ENCODE results near the gene ADGRA1. TPM values are rescaled to one million over a fixed set of nuclear protein-coding genes. Genes with fewer than 3 reads are reported as not detected.

ADGRA1 gene
- total and polyA plus RNA-seq, 2 experiments from 2014 or later: 0.23 to 0.52 TPM

DNA sequence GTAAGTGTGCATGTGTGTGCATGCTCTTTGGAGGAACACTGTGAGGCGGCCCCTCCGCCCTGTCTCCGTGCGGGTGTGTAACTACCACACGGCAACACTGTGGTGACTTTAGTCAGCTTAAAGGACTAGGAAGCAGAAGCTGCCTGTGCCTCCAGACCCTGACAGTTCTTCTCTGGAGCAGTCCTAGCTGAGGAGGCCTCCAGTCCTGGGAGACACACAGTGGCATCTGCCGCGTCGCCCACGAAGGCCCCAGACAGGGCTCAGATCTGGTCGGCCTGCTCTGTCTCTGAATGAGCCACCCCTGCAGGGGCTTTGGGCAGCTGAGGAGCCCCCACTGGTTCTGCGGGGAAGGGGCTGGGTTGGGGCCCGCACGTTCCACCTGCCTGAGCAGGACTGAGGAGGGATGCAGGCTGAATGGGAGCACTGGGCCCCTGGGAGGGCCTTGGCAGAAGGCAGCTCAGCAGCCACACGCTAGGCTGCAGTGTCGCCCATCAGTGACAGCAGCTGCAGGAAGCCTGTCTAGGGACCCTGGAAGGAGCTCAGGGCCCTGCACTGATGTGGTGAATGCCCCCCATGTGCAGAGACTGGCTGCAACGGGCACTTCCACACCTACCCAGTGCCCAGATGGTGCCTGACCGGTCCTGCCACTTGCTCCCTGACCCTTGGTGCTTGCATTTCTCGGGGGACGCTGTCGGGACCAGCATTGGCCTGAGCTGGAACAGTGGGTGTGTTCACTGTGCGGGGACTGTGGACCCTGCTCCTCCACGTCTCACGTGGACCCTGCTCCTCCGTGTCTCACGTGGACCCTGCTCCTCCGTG, 45.0 kb downstream of the ADGRA1 start (continued):
- TF ChIP-seq, protein P1, sequence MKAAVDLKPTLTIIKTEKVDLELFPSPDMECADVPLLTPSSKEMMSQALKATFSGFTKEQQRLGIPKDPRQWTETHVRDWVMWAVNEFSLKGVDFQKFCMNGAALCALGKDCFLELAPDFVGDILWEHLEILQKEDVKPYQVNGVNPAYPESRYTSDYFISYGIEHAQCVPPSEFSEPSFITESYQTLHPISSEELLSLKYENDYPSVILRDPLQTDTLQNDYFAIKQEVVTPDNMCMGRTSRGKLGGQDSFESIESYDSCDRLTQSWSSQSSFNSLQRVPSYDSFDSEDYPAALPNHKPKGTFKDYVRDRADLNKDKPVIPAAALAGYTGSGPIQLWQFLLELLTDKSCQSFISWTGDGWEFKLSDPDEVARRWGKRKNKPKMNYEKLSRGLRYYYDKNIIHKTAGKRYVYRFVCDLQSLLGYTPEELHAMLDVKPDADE (IDR thresholded peaks at IDR 0.05): no peak
- TF ChIP-seq EZH2 (IDR thresholded peaks at IDR 0.05; ENCODE audit: low read depth, unreplicated experiment) (no peak), CREB1 (CRISPR knock-in tag; IDR thresholded peaks at IDR 0.05; ENCODE audit: low read depth) (no peak), POLR2AphosphoS5 (IDR thresholded peaks at IDR 0.05; ENCODE audit: low read depth) (no peak), ZNF331 (CRISPR knock-in tag; IDR thresholded peaks at IDR 0.05; ENCODE audit: low read depth) (no peak), NANOG (IDR thresholded peaks at IDR 0.05; ENCODE audit: borderline replicate concordance) (no peak), JUNB (IDR thresholded peaks at IDR 0.05; ENCODE audit: unreplicated experiment) (no peak), EZH2phosphoT487 (IDR thresholded peaks at IDR 0.05; ENCODE audit: unreplicated experiment) (no peak), ZNF114 (CRISPR knock-in tag; IDR thresholded peaks at IDR 0.05) (no peak)
- TF ChIP-seq, protein P2, sequence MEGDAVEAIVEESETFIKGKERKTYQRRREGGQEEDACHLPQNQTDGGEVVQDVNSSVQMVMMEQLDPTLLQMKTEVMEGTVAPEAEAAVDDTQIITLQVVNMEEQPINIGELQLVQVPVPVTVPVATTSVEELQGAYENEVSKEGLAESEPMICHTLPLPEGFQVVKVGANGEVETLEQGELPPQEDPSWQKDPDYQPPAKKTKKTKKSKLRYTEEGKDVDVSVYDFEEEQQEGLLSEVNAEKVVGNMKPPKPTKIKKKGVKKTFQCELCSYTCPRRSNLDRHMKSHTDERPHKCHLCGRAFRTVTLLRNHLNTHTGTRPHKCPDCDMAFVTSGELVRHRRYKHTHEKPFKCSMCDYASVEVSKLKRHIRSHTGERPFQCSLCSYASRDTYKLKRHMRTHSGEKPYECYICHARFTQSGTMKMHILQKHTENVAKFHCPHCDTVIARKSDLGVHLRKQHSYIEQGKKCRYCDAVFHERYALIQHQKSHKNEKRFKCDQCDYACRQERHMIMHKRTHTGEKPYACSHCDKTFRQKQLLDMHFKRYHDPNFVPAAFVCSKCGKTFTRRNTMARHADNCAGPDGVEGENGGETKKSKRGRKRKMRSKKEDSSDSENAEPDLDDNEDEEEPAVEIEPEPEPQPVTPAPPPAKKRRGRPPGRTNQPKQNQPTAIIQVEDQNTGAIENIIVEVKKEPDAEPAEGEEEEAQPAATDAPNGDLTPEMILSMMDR (conservative IDR thresholded peaks at IDR 0.05; ENCODE audit: low read depth in 2 of 2): no peak

DNA sequence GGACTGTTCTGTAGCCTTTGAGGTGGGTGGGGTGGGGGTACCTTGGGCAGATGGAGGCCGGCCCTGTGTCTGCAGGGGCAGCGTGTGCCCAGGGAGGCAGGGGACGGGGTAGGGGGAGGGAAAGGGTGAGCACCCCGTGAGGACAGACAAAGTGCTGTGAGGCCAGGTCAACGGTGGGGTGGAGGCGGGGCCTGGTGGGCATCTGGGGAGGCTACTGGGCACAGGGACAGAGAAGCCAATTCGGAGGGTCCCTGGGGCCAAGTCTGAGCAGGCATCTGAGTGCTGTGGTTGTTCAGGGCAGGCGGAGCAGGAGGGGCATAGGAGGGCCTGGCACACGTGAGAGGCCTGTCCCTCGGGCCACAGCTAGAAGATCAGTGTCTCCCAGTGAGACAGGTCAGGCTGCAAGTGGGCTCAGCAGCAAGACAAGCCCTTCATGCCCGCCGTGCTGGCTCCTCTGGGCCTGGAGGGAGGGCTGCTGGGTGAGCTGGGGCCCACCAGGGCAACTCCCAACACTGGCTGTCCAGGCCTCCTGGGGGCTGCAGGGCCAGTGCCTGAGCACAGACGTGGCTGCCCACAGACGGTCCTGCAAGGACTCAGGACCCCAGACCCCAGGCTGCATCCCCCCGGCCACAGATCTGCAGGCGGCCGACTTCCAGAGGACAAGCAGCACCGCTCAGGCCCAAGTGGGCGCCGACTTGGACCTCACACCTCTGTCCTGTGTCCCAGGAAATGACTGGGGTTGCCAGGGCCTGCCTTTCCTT, 45.9 kb downstream of the ADGRA1 start:
- no peaks in the 10 kb centered on the region for H3K79me2 ChIP-seq (replicated peaks; ENCODE audit: insufficient read depth)
- Mint-ChIP-seq H3K4me1 (no peaks in the 10 kb centered on the region), H3K27me3 (ENCODE audit: insufficient read depth, low read depth, poor library complexity) (peaks cover 11% of the 10 kb centered on the region), H3K9me3 (no peaks in the 10 kb centered on the region; the same call in 1 of the 3 replicates), H3K27ac (no peak overlapping the region), H3K36me3 (ENCODE audit: low read depth) (no peaks in the 10 kb centered on the region), H3K4me3 (no peak overlapping the region; the same call in 2 of the 3 replicates)
- no peaks in the 10 kb centered on the region for H3K27me3 ChIP-seq (ENCODE audit: insufficient read depth)
- no peak overlapping the region for H3K4me3 ChIP-seq
- no peak for DNase-seq (ENCODE audit: low spot score)
- no peaks in the 10 kb centered on the region for H3F3A ChIP-seq (replicated peaks; ENCODE audit: low read depth)
- H3K27ac ChIP-seq (ENCODE audit: low read depth): no peak overlapping the region
- no peak overlapping the region for H2AFZ ChIP-seq
- H3K4me1 ChIP-seq (ENCODE audit: insufficient read depth): no peaks in the 10 kb centered on the region
- no peaks in the 10 kb centered on the region for H4K20me1 ChIP-seq (replicated peaks; ENCODE audit: insufficient read depth)
- no peaks in the 10 kb centered on the region for H3K36me3 ChIP-seq (ENCODE audit: insufficient read depth)
- no peaks in the 10 kb centered on the region for H3K9me2 ChIP-seq (ENCODE audit: insufficient read depth)
- no peak for ATAC-seq
- no peak overlapping the region for H3K4me2 ChIP-seq
- TF ChIP-seq, protein P2 (conservative IDR thresholded peaks at IDR 0.05; ENCODE audit: low read depth in 2 of 2): no peak
- no peak for TF ChIP-seq EZH2phosphoT487 (IDR thresholded peaks at IDR 0.05; ENCODE audit: unreplicated experiment)
- TF ChIP-seq POLR2AphosphoS5 (IDR thresholded peaks at IDR 0.05; ENCODE audit: low read depth): no peak
- no peak for TF ChIP-seq EZH2 (IDR thresholded peaks at IDR 0.05; ENCODE audit: low read depth, unreplicated experiment)
- no peak for TF ChIP-seq STAT1 (IDR thresholded peaks at IDR 0.05; ENCODE audit: unreplicated experiment)
- TF ChIP-seq, protein P3, sequence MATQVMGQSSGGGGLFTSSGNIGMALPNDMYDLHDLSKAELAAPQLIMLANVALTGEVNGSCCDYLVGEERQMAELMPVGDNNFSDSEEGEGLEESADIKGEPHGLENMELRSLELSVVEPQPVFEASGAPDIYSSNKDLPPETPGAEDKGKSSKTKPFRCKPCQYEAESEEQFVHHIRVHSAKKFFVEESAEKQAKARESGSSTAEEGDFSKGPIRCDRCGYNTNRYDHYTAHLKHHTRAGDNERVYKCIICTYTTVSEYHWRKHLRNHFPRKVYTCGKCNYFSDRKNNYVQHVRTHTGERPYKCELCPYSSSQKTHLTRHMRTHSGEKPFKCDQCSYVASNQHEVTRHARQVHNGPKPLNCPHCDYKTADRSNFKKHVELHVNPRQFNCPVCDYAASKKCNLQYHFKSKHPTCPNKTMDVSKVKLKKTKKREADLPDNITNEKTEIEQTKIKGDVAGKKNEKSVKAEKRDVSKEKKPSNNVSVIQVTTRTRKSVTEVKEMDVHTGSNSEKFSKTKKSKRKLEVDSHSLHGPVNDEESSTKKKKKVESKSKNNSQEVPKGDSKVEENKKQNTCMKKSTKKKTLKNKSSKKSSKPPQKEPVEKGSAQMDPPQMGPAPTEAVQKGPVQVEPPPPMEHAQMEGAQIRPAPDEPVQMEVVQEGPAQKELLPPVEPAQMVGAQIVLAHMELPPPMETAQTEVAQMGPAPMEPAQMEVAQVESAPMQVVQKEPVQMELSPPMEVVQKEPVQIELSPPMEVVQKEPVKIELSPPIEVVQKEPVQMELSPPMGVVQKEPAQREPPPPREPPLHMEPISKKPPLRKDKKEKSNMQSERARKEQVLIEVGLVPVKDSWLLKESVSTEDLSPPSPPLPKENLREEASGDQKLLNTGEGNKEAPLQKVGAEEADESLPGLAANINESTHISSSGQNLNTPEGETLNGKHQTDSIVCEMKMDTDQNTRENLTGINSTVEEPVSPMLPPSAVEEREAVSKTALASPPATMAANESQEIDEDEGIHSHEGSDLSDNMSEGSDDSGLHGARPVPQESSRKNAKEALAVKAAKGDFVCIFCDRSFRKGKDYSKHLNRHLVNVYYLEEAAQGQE (IDR thresholded peaks at IDR 0.05; ENCODE audit: unreplicated experiment): no peak
- TF ChIP-seq, protein P1 (IDR thresholded peaks at IDR 0.05): no peak
- no peak for TF ChIP-seq JUNB (IDR thresholded peaks at IDR 0.05; ENCODE audit: unreplicated experiment)
